WTC11 (cell line): ENCODE measurements around the gene KRTAP4-2. TPM values are rescaled to one million over a fixed set of nuclear protein-coding genes. Genes with fewer than 3 reads are reported as not detected.
"Not testable (repeated sequence)": the region's sequence is repeated elsewhere in the genome, so short reads cannot be mapped to it uniquely, and the experiment has no call there.

Experiments
- ATAC-seq: fragments of 200-7000 bp; cut with Tn5 transposase; 2 replicates; pipeline ENCODE4 v1.10.0; 2021; ENCODE audit warnings: mild to moderate bottlenecking, moderate library complexity
- CTCF ChIA-PET: fragments of 300-600 bp; sonication (Branson Sonifier 250); formaldehyde crosslinking; loops from one replicate; lab custom pipeline; 2021; ENCODE audit warnings: antibody characterized with exemption; lab: Charles Lee
- POLR2A ChIA-PET: fragments of 350-600 bp; sonication (Branson Sonifier 250); formaldehyde crosslinking; loops from one replicate; lab custom pipeline; 2021; ENCODE audit warnings: antibody characterized with exemption; lab: Charles Lee
- DNase-seq: peaks from one replicate; pipeline ENCODE4 v3.0.0; 2021; ENCODE audit warnings: low spot score
- H3K27ac Mint-ChIP-seq: 2 replicates; pipeline ENCODE4 v1.8.0; 2021; ENCODE audit warnings: mixed read lengths
- H3K27me3 Mint-ChIP-seq: 2 replicates; pipeline ENCODE4 v1.8.0; 2021; ENCODE audit warnings: low read depth, mild to moderate bottlenecking, moderate library complexity, mixed read lengths
- H3K36me3 Mint-ChIP-seq: 2 replicates; pipeline ENCODE4 v1.8.0; 2021; ENCODE audit warnings: mixed read lengths
- H3K4me1 Mint-ChIP-seq: 2 replicates; pipeline ENCODE4 v1.8.0; 2022; ENCODE audit warnings: mixed read lengths
- H3K4me3 Mint-ChIP-seq: 2 replicates; pipeline ENCODE4 v1.8.0; 2021; ENCODE audit warnings: mild to moderate bottlenecking, moderate library complexity, mixed read lengths
- H3K9me3 Mint-ChIP-seq: 2 replicates; pipeline ENCODE4 v1.8.0; 2021; ENCODE audit warnings: mixed read lengths
- AR ChIP-seq: fragments of 250-450 bp; sonication (Bioruptor Pico); IDR thresholded peaks from 2 replicates; pipeline ENCODE4 v1.9.0; 2021; ENCODE audit warnings: mild to moderate bottlenecking
- E2F1 ChIP-seq: sonication (generic); formaldehyde crosslinking; IDR thresholded peaks from 2 replicates; pipeline ENCODE4 v1.8.0; 2022; ENCODE audit warnings: mild to moderate bottlenecking, missing genetic modification reagents
- HMGA2 ChIP-seq: fragments of 250-450 bp; sonication (Bioruptor Pico); IDR thresholded peaks from 2 replicates; pipeline ENCODE4 v1.4.0; 2021; ENCODE audit warnings: mild to moderate bottlenecking, moderate library complexity
- MLX ChIP-seq: sonication (generic); formaldehyde crosslinking; IDR thresholded peaks from 2 replicates; pipeline ENCODE4 v1.8.1; 2023; ENCODE audit warnings: mild to moderate bottlenecking, missing genetic modification reagents, moderate library complexity
- NFATC4 ChIP-seq: fragments of 250-450 bp; sonication (Bioruptor Pico); IDR thresholded peaks from 2 replicates; pipeline ENCODE4 v1.9.0; 2021; ENCODE audit warnings: mild to moderate bottlenecking
- NFYB ChIP-seq: sonication (generic); formaldehyde crosslinking; conservative IDR thresholded peaks from 2 replicates; pipeline ENCODE4 v1.8.0; 2022; ENCODE audit warnings: low read depth, missing genetic modification reagents
- ZNF138 ChIP-seq: sonication (generic); formaldehyde crosslinking; conservative IDR thresholded peaks from 2 replicates; pipeline ENCODE4 v1.8.1; 2022; ENCODE audit warnings: mild to moderate bottlenecking, moderate library complexity, missing genetic modification reagents
- ZNF423 ChIP-seq: fragments of 250-450 bp; sonication (Bioruptor Pico); IDR thresholded peaks from 2 replicates; pipeline ENCODE4 v2.1.2; 2022; ENCODE audit warnings: mild to moderate bottlenecking, moderate library complexity
- total RNA-seq: library from RNA; stranded (reverse); gene quantifications from 3 replicates; pipeline ENCODE4 v1.2.3, GENCODE V29; 2021
- TF ChIP-seq, protein P1 (sequence below): sonication (generic); formaldehyde crosslinking; IDR thresholded peaks from 2 replicates; pipeline ENCODE4 v1.8.0; 2023; ENCODE audit warnings: missing genetic modification reagents
- TF ChIP-seq, protein P2 (sequence below): sonication (generic); formaldehyde crosslinking; IDR thresholded peaks from 2 replicates; pipeline ENCODE4 v1.8.1; 2023; ENCODE audit warnings: mild to moderate bottlenecking, missing genetic modification reagents
- TF ChIP-seq, protein P3 (sequence below): sonication (generic); formaldehyde crosslinking; IDR thresholded peaks from 2 replicates; pipeline ENCODE4 v1.8.0; 2022; ENCODE audit warnings: missing genetic modification reagents
- TF ChIP-seq, protein P4 (sequence below): fragments of 250-450 bp; sonication (Bioruptor Pico); IDR thresholded peaks from 2 replicates; pipeline ENCODE4 v1.8.0; 2021; ENCODE audit warnings: mild to moderate bottlenecking

KRTAP4-2 gene
- total RNA-seq, 1 experiment from 2014 or later = not detected

DNA sequence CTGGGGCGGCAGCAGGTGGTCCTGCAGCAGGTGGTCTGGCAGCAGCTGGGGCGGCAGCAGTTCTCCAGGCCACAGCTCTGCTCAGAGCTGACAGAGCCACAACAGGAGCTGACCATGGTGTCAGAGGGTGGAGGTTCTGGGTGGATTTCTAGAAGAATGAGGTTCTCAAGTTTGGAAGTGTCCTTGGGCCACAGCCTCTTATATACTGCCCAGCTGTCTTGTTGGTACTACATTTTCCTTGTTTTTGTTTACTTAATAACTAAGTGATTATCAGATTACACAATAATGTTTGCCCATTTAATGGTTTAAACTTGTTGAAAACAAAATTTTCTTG lies 28.4 kb downstream of the KRTAP4-2 start, which contains the start of gene KRTAP4-5:
Gene KRTAP4-5, minus strand, starts transcription at position 174 of the 334 bp plus-strand sequence. Its CDS starts 58 bp downstream, at position 116.
- POLR2A ChIA-PET = no interaction called here
- peaks cover 8% of the 10 kb centered on the region; the same call in 1 of the 2 replicates for H3K4me1 Mint-ChIP-seq
- TF ChIP-seq, protein P1, sequence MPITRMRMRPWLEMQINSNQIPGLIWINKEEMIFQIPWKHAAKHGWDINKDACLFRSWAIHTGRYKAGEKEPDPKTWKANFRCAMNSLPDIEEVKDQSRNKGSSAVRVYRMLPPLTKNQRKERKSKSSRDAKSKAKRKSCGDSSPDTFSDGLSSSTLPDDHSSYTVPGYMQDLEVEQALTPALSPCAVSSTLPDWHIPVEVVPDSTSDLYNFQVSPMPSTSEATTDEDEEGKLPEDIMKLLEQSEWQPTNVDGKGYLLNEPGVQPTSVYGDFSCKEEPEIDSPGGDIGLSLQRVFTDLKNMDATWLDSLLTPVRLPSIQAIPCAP (CRISPR knock-in tag) = no peak
- no peak for TF ChIP-seq HMGA2 (CRISPR knock-in tag)
- TF ChIP-seq, all 79 proteins: peak for 0
- H3K4me3 Mint-ChIP-seq = no peak within 1 kb of the TSS
- H3K27me3 Mint-ChIP-seq = no peaks in the 10 kb centered on the region
- peaks cover 3% of the 10 kb centered on the region for H3K36me3 Mint-ChIP-seq
- peaks cover 16% of the 10 kb centered on the region for H3K9me3 Mint-ChIP-seq
- no peak for ATAC-seq
- H3K27ac Mint-ChIP-seq = no peak within 1 kb of the TSS; the same call in 1 of the 2 replicates
- DNase-seq = no peak
- CTCF ChIA-PET = no interaction called here

DNA sequence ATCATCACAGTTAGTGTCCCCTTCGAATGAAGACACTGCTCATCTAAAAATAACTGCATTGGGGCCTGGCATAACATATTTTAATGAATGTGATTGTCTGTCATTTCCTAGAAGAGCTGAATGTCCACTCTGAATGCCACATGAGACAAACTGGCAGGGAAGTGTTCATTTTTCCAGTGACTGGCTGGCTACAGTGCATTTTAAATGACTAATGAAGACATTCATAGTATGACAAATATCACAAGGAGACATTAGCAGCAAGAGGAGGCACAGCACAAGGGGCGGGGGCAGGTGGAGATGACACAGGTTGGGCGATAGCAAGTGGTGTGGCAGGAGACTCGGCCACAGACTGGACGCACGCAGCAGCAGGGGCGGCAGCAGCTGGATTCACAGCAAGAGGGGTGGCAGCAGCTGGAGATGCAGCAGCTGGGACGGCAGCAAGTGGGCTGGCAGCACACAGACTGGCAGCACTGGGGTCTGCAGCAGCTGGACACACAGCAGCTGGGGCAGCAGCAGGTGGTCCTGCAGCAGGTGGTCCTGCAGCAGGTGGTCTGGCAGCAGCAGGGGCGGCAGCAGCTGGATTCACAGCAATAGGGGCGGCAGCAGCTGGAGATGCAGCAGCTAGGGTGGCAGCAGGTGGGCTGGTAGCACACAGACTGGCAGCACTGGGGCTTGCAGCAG lies 28.9 kb downstream of the KRTAP4-2 start:
- H3K27me3 Mint-ChIP-seq, CTCF ChIA-PET, ATAC-seq, DNase-seq, H3K4me1 Mint-ChIP-seq, H3K27ac Mint-ChIP-seq, H3K36me3 Mint-ChIP-seq, POLR2A ChIA-PET, H3K4me3 Mint-ChIP-seq: not testable (repeated sequence)
- TF ChIP-seq ZNF423 (CRISPR knock-in tag) = peak; percentile 70
- peaks cover 17% of the 10 kb centered on the region for H3K9me3 Mint-ChIP-seq

DNA sequence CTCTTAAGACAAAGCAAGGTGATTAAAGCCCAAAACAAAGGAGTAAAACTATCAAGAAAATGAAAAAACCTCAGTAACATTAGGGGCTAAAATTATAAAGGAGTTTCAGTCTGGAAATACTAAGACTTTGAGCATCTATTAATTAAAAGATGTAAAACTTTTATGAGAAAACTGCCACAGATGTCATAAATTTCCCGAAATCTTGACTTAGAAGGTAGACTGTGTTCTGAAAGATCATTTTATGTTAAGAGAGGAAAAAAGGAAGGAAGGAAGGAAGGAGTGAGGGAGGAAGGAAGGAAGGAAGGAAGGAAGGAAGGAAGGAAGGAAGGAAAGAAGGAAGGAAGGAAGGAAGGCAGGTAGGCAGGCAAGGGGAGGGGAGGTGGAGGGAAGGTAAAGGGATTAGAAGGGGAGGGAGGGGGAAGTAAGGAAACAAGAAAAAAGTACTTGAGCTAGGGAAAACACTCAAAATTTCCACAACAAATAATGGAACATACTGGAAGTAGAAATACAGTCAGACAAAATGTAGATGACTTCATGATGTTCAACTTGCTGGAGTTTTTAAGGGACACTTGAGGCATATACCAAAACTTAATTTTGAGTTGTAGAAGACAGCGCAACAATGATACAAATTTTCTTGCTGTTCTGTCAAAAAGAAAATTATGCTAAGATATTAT lies 30.4 kb downstream of the KRTAP4-2 start:
- peaks cover 22% of the 10 kb centered on the region for H3K9me3 Mint-ChIP-seq
- H3K4me3 Mint-ChIP-seq = no peak overlapping the region
- H3K4me1 Mint-ChIP-seq = peaks cover 8% of the 10 kb centered on the region; the same call in 1 of the 2 replicates
- DNase-seq = no peak
- ChIA-PET POLR2A (no interaction called here), CTCF (no interaction called here)
- no peak for ATAC-seq
- H3K27ac Mint-ChIP-seq = no peak overlapping the region
- TF ChIP-seq, protein P2, sequence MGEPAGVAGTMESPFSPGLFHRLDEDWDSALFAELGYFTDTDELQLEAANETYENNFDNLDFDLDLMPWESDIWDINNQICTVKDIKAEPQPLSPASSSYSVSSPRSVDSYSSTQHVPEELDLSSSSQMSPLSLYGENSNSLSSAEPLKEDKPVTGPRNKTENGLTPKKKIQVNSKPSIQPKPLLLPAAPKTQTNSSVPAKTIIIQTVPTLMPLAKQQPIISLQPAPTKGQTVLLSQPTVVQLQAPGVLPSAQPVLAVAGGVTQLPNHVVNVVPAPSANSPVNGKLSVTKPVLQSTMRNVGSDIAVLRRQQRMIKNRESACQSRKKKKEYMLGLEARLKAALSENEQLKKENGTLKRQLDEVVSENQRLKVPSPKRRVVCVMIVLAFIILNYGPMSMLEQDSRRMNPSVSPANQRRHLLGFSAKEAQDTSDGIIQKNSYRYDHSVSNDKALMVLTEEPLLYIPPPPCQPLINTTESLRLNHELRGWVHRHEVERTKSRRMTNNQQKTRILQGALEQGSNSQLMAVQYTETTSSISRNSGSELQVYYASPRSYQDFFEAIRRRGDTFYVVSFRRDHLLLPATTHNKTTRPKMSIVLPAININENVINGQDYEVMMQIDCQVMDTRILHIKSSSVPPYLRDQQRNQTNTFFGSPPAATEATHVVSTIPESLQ = no peak
- TF ChIP-seq E2F1 (CRISPR knock-in tag) (no peak), AR (CRISPR knock-in tag) (no peak), MLX (CRISPR knock-in tag) (no peak), NFYB (CRISPR knock-in tag) (no peak), ZNF138 (CRISPR knock-in tag) (no peak), NFATC4 (CRISPR knock-in tag) (no peak)
- TF ChIP-seq, protein P3, sequence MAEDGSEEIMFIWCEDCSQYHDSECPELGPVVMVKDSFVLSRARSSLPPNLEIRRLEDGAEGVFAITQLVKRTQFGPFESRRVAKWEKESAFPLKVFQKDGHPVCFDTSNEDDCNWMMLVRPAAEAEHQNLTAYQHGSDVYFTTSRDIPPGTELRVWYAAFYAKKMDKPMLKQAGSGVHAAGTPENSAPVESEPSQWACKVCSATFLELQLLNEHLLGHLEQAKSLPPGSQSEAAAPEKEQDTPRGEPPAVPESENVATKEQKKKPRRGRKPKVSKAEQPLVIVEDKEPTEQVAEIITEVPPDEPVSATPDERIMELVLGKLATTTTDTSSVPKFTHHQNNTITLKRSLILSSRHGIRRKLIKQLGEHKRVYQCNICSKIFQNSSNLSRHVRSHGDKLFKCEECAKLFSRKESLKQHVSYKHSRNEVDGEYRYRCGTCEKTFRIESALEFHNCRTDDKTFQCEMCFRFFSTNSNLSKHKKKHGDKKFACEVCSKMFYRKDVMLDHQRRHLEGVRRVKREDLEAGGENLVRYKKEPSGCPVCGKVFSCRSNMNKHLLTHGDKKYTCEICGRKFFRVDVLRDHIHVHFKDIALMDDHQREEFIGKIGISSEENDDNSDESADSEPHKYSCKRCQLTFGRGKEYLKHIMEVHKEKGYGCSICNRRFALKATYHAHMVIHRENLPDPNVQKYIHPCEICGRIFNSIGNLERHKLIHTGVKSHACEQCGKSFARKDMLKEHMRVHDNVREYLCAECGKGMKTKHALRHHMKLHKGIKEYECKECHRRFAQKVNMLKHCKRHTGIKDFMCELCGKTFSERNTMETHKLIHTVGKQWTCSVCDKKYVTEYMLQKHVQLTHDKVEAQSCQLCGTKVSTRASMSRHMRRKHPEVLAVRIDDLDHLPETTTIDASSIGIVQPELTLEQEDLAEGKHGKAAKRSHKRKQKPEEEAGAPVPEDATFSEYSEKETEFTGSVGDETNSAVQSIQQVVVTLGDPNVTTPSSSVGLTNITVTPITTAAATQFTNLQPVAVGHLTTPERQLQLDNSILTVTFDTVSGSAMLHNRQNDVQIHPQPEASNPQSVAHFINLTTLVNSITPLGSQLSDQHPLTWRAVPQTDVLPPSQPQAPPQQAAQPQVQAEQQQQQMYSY (CRISPR knock-in tag) = no peak
- TF ChIP-seq, protein P4, sequence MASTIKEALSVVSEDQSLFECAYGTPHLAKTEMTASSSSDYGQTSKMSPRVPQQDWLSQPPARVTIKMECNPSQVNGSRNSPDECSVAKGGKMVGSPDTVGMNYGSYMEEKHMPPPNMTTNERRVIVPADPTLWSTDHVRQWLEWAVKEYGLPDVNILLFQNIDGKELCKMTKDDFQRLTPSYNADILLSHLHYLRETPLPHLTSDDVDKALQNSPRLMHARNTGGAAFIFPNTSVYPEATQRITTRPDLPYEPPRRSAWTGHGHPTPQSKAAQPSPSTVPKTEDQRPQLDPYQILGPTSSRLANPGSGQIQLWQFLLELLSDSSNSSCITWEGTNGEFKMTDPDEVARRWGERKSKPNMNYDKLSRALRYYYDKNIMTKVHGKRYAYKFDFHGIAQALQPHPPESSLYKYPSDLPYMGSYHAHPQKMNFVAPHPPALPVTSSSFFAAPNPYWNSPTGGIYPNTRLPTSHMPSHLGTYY = no peak
- peaks cover 16% of the 10 kb centered on the region for H3K36me3 Mint-ChIP-seq
- no peaks in the 10 kb centered on the region; the same call in 1 of the 2 replicates for H3K27me3 Mint-ChIP-seq
